Subcutaneous adipose tissue (tissue), 4 donors: ENCODE measurements around the gene MTRR. TPM values are rescaled to one million over a fixed set of nuclear protein-coding genes. Genes with fewer than 3 reads are reported as not detected.

Experiments
- CTCF ChIP-seq: fragments of 450-650 bp; IDR thresholded peaks from one replicate; pipeline ENCODE4 v1.5.1; 2016; ENCODE audit warnings: low read depth, mild to moderate bottlenecking, control low read depth, antibody characterized with exemption, moderate library complexity
- total RNA-seq, 4 donors: library from RNA; depleted of rRNA; stranded (reverse); fragments of >200 nt; gene quantifications; one replicate each; pipeline ENCODE4 v1.1.0, GENCODE V29; 2016

The MTRR gene
- total RNA-seq, 4 donors from 2014 or later = 25.4 to 58.7 (median 31.8) TPM

GRCh38 chr5:7849681-7850394 is 19.1 kb upstream of the MTRR start:
- TF ChIP-seq CTCF = no peak

GRCh38 chr5:7850395-7851239 is 18.3 kb upstream of the MTRR start, which contains the start of gene CFAP90:
TSS of gene CFAP90 (minus strand) at chr5:7851133. CDS start at chr5:7851021, 112 bp downstream.
- no peak for TF ChIP-seq CTCF

GRCh38 chr5:7851240-7851592 is 17.7 kb upstream of the MTRR start:
- no peak for TF ChIP-seq CTCF

- no peak for TF ChIP-seq CTCF
These were observed 17.2 kb upstream of the MTRR start for GRCh38 chr5:7851617-7852289.

- no peak for TF ChIP-seq CTCF
These were observed 16.4 kb upstream of the MTRR start for GRCh38 chr5:7852542-7852941.

- TF ChIP-seq CTCF = no peak
These were observed 16.0 kb upstream of the MTRR start for GRCh38 chr5:7852988-7853387.

GRCh38 chr5:7855611-7856010 is 13.3 kb upstream of the MTRR start:
- no peak for TF ChIP-seq CTCF
